Prostate gland (tissue), 2 donors: ENCODE measurements around the gene ECE1. TPM values are rescaled to one million over a fixed set of nuclear protein-coding genes. Genes with fewer than 3 reads are reported as not detected.
"Not testable (repeated sequence)": the region's sequence is repeated elsewhere in the genome, so short reads cannot be mapped to it uniquely, and the experiment has no call there.

ENCODE experiments used
- DNase-seq: peaks from one replicate; pipeline ENCODE4 v3.0.0-alpha.2; 2019; ENCODE audit warnings: low spot score
- H3K27ac ChIP-seq, 2 donors: fragments of 200-600 bp; sonication (generic); 2 replicates each; pipeline ENCODE4 v1.5.1; 2017 to 2019
- H3K27me3 ChIP-seq: fragments of 200-600 bp; sonication (generic); replicated peaks from 2 replicates; pipeline ENCODE4 v1.5.1; 2019; ENCODE audit not compliant: insufficient read depth
- H3K36me3 ChIP-seq, 2 donors: fragments of 200-600 bp; sonication (generic); 1 replicate in 1 of 2; 2 replicates in 1 of 2; pipeline versions ENCODE4 v1.5.1 to v1.8.1; 2017 to 2019
- H3K4me1 ChIP-seq: fragments of 200-600 bp; sonication (generic); replicated peaks from 2 replicates; pipeline ENCODE4 v1.5.1; 2019
- H3K4me3 ChIP-seq, 2 donors: fragments of 200-600 bp; sonication (generic); 2 replicates each; pipeline ENCODE4 v1.5.1; 2017 to 2019
- H3K9me3 ChIP-seq: fragments of 200-600 bp; sonication (generic); 2 replicates; pipeline ENCODE4 v1.5.1; 2017
- POLR2A ChIP-seq: fragments of 450-650 bp; IDR thresholded peaks from one replicate; pipeline ENCODE4 v1.6.1; 2016; ENCODE audit warnings: antibody characterized with exemption, mild to moderate bottlenecking
- POLR2AphosphoS5 ChIP-seq: sonication (generic); formaldehyde crosslinking; IDR thresholded peaks from one replicate; pipeline ENCODE4 v1.6.1; 2017; ENCODE audit warnings: antibody characterized with exemption
- WGBS: methylation state at CpG from one replicate; pipeline ENCODE4 v1.1.5; 2018; 5-methylcytosine and 5-hydroxymethylcytosine counted together
- intact Hi-C: fragments of 100-400 bp; cut with DNase I; formaldehyde crosslinking; loops from one replicate; pipeline ENCODE4 v1.14.2; 2022
- total RNA-seq, 2 donors: library from RNA; depleted of rRNA; stranded (reverse); fragments of >200 nt; gene quantifications; one replicate each; pipeline ENCODE4 v1.1.0, GENCODE V29; 2016
- TF ChIP-seq, protein P1 (sequence below), 4 experiments: fragments of 200-600 bp in 2 of 4; fragments of 450-650 bp in 2 of 4; sonication (generic) in 2 of 4; IDR thresholded peaks; 1 replicate in 3 of 4; 2 replicates in 1 of 4; pipeline ENCODE4 v1.5.1; 2016 to 2019; ENCODE audit warnings: antibody characterized with exemption in 4 of 4, mild to moderate bottlenecking in 2 of 4, moderate library complexity in 2 of 4

The ECE1 gene
- total RNA-seq, 2 donors from 2014 or later = 113 to 146 TPM

DNA sequence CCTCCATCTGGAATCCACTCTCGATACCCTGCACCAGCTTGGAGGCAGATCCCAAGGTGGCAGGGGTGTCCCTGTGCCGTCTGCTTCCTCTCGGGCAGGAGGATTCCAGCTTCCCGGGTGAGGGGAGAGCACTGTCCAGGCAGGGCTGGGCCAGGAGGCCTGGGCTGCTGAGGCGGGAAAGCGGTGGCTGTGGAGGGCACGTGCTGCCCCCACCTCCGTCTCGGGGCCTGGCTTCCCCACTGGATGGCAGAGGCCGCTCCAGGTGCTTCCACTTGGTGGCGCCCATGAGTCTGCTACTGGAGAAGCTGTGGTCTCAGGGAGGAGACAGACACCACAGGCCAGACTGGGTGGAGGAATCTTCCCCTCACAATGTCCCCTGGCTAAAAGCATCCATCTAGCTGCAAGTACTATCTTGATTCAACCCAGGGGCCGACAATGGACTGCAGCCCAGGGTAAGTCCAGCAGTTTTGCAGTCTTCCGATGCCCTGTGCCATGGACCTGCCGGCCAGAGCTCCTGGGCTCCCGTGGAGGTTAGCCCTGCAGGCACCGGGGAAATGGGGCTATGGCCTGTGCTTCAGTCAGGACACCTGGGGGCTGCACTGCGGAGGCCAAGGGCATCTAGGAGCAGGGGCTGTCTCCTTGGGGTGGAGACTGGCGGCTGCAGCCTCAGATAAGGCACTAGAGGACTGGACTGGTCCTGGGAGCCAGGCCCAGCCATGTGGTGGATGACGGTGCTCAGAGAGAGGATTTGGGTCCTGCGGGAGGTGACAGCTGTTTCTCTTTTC is 72.3 kb downstream of the ECE1 start:
- Histone ChIP-seq H3K27ac (no peak overlapping the region), H3K36me3 (peaks cover 0 to 3% of the 10 kb centered on the region in 2 donors), H3K4me1 (no peaks in the 10 kb centered on the region), H3K27me3 (no peaks in the 10 kb centered on the region), H3K4me3 (no peak overlapping the region), H3K9me3 (no peaks in the 10 kb centered on the region)
- WGBS = 87% methylated on average over 19 of the region's 20 CpGs
- TF ChIP-seq POLR2A = no peak
- TF ChIP-seq, protein P1, sequence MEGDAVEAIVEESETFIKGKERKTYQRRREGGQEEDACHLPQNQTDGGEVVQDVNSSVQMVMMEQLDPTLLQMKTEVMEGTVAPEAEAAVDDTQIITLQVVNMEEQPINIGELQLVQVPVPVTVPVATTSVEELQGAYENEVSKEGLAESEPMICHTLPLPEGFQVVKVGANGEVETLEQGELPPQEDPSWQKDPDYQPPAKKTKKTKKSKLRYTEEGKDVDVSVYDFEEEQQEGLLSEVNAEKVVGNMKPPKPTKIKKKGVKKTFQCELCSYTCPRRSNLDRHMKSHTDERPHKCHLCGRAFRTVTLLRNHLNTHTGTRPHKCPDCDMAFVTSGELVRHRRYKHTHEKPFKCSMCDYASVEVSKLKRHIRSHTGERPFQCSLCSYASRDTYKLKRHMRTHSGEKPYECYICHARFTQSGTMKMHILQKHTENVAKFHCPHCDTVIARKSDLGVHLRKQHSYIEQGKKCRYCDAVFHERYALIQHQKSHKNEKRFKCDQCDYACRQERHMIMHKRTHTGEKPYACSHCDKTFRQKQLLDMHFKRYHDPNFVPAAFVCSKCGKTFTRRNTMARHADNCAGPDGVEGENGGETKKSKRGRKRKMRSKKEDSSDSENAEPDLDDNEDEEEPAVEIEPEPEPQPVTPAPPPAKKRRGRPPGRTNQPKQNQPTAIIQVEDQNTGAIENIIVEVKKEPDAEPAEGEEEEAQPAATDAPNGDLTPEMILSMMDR (IDR thresholded peaks at IDR 0.05) = peak in 1 of 4 experiments; percentile 25
- TF ChIP-seq POLR2AphosphoS5 = no peak
- no peak for DNase-seq
- intact Hi-C loops = no loop called here

DNA sequence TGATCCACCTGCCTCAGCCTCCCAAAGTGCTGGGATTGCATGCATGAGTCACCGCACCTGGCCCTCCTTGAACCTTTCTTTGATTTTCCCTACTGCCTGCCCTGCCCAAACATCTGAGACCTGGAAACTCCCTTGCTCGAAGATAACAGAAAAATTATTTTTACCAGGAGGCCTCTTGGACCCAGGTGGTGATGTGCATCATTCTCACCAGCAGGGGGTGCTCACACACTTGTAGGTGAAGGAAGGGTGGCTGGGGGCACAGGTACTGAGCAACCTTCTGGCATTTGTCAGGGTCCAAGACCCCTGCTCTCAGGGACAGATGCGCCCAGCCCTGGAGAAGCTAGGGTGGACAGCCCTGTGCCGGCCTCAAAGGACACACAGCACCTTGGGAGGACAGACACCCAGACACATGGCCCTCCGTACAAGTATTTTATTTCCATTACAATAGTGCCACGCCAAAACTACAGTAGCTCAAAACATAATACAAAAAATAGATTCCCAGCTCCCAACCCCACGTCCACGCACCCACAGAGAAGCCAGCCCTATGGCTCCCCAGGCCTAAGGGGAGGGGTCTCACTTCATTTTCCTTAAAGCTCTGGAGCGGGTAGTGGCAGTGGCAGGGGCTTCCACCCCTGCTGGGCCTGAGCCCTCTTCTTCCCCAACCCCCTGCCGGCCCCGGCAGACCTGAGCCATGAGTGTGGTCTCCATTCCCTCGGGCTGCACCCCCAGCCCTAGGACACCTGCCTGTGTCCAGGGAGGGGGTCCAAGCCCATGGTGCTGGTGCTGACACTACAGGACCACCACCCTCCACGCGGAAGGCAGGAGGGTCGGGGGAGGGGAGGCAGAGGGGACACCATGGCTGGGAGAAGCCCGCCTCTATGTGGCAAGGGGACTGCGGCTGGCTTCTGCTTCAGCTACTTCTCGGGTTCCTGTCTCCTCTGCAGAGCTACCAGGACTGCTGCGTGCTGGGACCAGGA is 73.1 kb downstream of the ECE1 start:
- Histone ChIP-seq H3K27ac (no peak overlapping the region), H3K4me1 (no peaks in the 10 kb centered on the region), H3K4me3 (no peak overlapping the region), H3K36me3 (peaks cover 0 to 3% of the 10 kb centered on the region in 2 donors), H3K9me3 (no peaks in the 10 kb centered on the region), H3K27me3 (no peaks in the 10 kb centered on the region)
- TF ChIP-seq, protein P1 (IDR thresholded peaks at IDR 0.05) = peak; percentile 38 to 71 (median 54)
- no peak for TF ChIP-seq POLR2A
- intact Hi-C loops = no loop called here
- DNase-seq = peak; percentile 23
- WGBS = 82% methylated on average over 18 of the region's 19 CpGs

DNA sequence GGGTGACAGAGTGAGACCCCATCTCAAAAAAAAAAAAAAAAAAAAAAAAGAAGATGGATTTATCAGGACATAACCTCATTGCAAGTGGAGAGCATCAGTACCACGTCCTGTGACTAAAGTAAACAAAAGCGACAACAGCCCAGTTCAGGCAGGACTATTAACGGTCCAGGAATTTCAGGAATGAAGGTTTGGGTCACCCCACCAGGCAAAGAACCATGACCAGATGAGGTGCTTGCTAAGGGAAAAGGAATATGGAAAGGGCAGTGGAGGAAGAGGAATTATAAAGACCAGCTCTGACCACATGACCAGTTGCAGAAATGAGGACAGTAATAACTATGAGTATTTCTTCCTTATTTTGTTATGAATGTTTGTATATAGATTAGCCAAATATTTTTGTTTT is 78.1 kb downstream of the ECE1 start:
- no peaks in the 10 kb centered on the region for H3K27me3 ChIP-seq
- TF ChIP-seq, protein P1 (IDR thresholded peaks at IDR 0.05) = no peak
- TF ChIP-seq POLR2AphosphoS5 = no peak
- no peak for TF ChIP-seq POLR2A
- no peak overlapping the region for H3K4me3 ChIP-seq
- no peaks in the 10 kb centered on the region for H3K36me3 ChIP-seq
- DNase-seq = no peak
- H3K4me1 ChIP-seq = no peaks in the 10 kb centered on the region
- intact Hi-C loops = no loop called here
- H3K27ac ChIP-seq = no peak overlapping the region
- 34% methylated on average over 3 of the region's 3 CpGs for WGBS
- H3K9me3 ChIP-seq = no peaks in the 10 kb centered on the region

DNA sequence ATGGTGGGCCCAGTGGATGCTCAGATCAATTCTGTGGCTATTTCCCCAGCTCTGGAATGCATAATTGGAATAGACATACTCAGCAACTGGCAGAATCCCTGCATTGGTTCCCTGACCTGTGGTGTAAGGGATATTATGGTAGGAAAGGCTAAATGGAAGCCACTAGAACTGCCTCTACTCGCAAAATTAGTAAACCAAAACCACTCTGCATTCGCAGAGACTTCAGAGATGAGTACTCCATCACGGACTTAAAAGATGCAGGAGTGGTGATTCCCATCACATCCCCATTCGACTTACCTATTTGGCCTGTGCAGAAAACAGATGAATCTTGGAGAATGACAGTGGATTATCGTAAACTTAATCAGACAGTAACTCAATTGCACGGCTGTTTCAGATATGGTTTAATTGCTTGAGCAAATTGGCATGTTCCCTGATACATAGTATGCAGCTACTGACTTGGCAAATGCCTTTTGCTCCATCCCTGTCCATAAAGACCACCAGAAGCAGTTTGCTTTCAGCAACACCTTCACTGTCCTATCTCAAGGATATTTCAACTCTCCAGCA is 82.0 kb downstream of the ECE1 start:
- 87% methylated on average over 6 of the region's 6 CpGs for WGBS
- H3K9me3 ChIP-seq, H3K27me3 ChIP-seq, H3K36me3 ChIP-seq, H3K4me3 ChIP-seq, intact Hi-C loops, DNase-seq, H3K27ac ChIP-seq, H3K4me1 ChIP-seq: not testable (repeated sequence)

DNA sequence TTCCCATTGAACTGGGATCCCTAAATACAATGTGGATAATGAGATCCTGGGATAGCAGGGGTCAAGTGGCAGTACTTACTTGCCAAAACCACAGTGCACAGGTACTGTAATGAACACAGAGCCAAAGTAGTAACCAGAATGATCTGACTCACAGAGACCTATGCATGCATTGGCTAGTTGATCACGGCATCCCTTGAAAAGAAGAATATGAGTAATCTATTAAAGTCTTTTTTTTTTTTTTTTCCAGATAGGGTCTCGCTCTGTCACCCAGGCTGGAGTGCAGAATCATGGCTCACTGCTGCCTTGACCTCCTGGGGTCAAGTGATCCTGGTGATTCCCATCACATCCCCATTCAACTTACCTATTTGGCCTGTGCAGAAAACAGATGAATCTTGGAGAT is 84.1 kb downstream of the ECE1 start:
- H3K4me1 ChIP-seq = no peaks in the 10 kb centered on the region
- H3K9me3 ChIP-seq = no peaks in the 10 kb centered on the region
- H3K27me3 ChIP-seq = no peaks in the 10 kb centered on the region
- WGBS = 83% methylated on average over 2 of the region's 2 CpGs
- intact Hi-C loops = no loop called here
- DNase-seq = no peak
- no peaks in the 10 kb centered on the region for H3K36me3 ChIP-seq
- no peak overlapping the region for H3K4me3 ChIP-seq
- TF ChIP-seq, protein P1 (IDR thresholded peaks at IDR 0.05) = no peak
- TF ChIP-seq POLR2AphosphoS5 (no peak), POLR2A (no peak)
- H3K27ac ChIP-seq = no peak overlapping the region
